IMR-90 (cell line): ENCODE data around the gene SNCG. TPM values are rescaled to one million over a fixed set of nuclear protein-coding genes. Genes with fewer than 3 reads are reported as not detected.
A peak's percentile ranks its signal among the peaks of the same experiment; 100 is the strongest.

ENCODE experiments used
- ATAC-seq: fragments of 200-7000 bp; cut with Tn5 transposase; 2 replicates; pipeline ENCODE4 v1.9.1; 2020; ENCODE audit warnings: low read depth, mild to moderate bottlenecking, moderate library complexity
- BruUV-seq: library from RNA; stranded (reverse); fragments of 400-500 nt; replicated peaks from 2 replicates; lab custom pipeline; 2021; lab: Mats Ljungman, UMichigan
- CTCF ChIA-PET: fragments of 300-600 bp; formaldehyde crosslinking; extraction: SDS; loops from one replicate; lab custom pipeline; 2021; ENCODE audit warnings: antibody characterized with exemption; lab: Yijun Ruan, JAX
- POLR2A ChIA-PET: fragments of 300-600 bp; sonication (Branson Sonifier 250); formaldehyde crosslinking; loops from one replicate; lab custom pipeline; 2022; ENCODE audit warnings: antibody characterized with exemption; ENCODE audit not compliant: unreplicated experiment; lab: Charles Lee
- DNase-seq: peaks from one replicate; pipeline ENCODE4 v3.0.0; 2013
- H2AFZ ChIP-seq: replicated peaks from 2 replicates; pipeline ENCODE3; 2013; ENCODE audit warnings: low read length, mild to moderate bottlenecking; ENCODE audit not compliant: poor library complexity
- H2AK5ac ChIP-seq: 2 replicates; pipeline ENCODE4 v1.6.1; 2013; ENCODE audit warnings: low read depth, low read length, inconsistent platforms
- H2AK9ac ChIP-seq: replicated peaks from 2 replicates; pipeline ENCODE3; 2013; ENCODE audit warnings: mild to moderate bottlenecking, low read depth, low read length, moderate library complexity; ENCODE audit not compliant: poor library complexity
- H2BK120ac ChIP-seq: 2 replicates; pipeline ENCODE4 v1.6.1; 2013; ENCODE audit warnings: low read depth, low read length, inconsistent platforms
- H2BK15ac ChIP-seq: 3 replicates; pipeline ENCODE4 v1.6.1; 2013; ENCODE audit warnings: low read depth, low read length, inconsistent platforms
- H2BK20ac ChIP-seq: 2 replicates; pipeline ENCODE4 v1.6.1; 2013; ENCODE audit warnings: low read depth, mild to moderate bottlenecking, inconsistent platforms, low read length, moderate library complexity
- H2BK5ac ChIP-seq: 2 replicates; pipeline ENCODE4 v1.6.1; 2013; ENCODE audit warnings: mild to moderate bottlenecking, low read depth, low read length, inconsistent platforms; ENCODE audit not compliant: poor library complexity, severe bottlenecking
- H3K14ac ChIP-seq: replicated peaks from 2 replicates; pipeline ENCODE4 v1.6.1; 2013; ENCODE audit warnings: low read depth, low read length, inconsistent platforms
- H3K18ac ChIP-seq: 2 replicates; pipeline ENCODE4 v1.6.1; 2013; ENCODE audit warnings: low read depth, low read length, control low read depth
- H3K23ac ChIP-seq: 2 replicates; pipeline ENCODE4 v1.6.1; 2013; ENCODE audit warnings: low read depth, low read length, inconsistent platforms
- H3K27ac ChIP-seq: 2 replicates; pipeline ENCODE4 v1.5.1; 2013; ENCODE audit warnings: mild to moderate bottlenecking, control low read depth, low read length; ENCODE audit not compliant: insufficient read depth
- H3K27me3 ChIP-seq: 2 replicates; pipeline ENCODE4 v1.6.1; 2013; ENCODE audit warnings: low read length; ENCODE audit not compliant: control insufficient read depth, insufficient read depth
- H3K36me3 ChIP-seq: 2 replicates; pipeline ENCODE4 v1.6.1; 2013; ENCODE audit warnings: low read length, mixed read lengths; ENCODE audit not compliant: control insufficient read depth, insufficient read depth
- H3K4ac ChIP-seq: 2 replicates; pipeline ENCODE4 v1.6.1; 2013; ENCODE audit warnings: low read depth, low read length, inconsistent platforms
- H3K4me1 ChIP-seq: 2 replicates; pipeline ENCODE4 v1.6.1; 2013; ENCODE audit warnings: low read length, mixed read lengths; ENCODE audit not compliant: control insufficient read depth, insufficient read depth
- H3K4me2 ChIP-seq: 2 replicates; pipeline ENCODE4 v1.6.1; 2013; ENCODE audit warnings: low read depth, mild to moderate bottlenecking, control low read depth, low read length, moderate library complexity
- H3K4me3 ChIP-seq: 2 replicates; pipeline ENCODE4 v1.5.1; 2013; ENCODE audit warnings: low read depth, mild to moderate bottlenecking, control low read depth, low read length, moderate library complexity; ENCODE audit not compliant: insufficient read depth
- H3K56ac ChIP-seq: 2 replicates; pipeline ENCODE4 v1.6.1; 2013; ENCODE audit warnings: low read length, inconsistent platforms; ENCODE audit not compliant: insufficient read depth; ENCODE audit errors: extremely low read depth
- H3K79me1 ChIP-seq, 2 experiments: 2 replicates each; pipeline ENCODE4 v1.6.1; 2013; ENCODE audit warnings: low read length in 2 of 2, inconsistent platforms in 1 of 2, low read depth in 1 of 2
- H3K9ac ChIP-seq: 2 replicates; pipeline ENCODE4 v1.6.1; 2013; ENCODE audit warnings: low read depth, low read length, control low read depth
- H3K9me1 ChIP-seq: 2 replicates; pipeline ENCODE4 v1.6.1; 2013; ENCODE audit warnings: low read length, inconsistent platforms; ENCODE audit not compliant: insufficient read depth
- H3K9me3 ChIP-seq: 2 replicates; pipeline ENCODE4 v1.6.1; 2013; ENCODE audit warnings: low read length; ENCODE audit not compliant: control insufficient read depth, insufficient read depth
- H4K20me1 ChIP-seq: 2 replicates; pipeline ENCODE4 v1.6.1; 2013; ENCODE audit warnings: low read length, inconsistent platforms; ENCODE audit not compliant: insufficient read depth
- H4K5ac ChIP-seq: 2 replicates; pipeline ENCODE4 v1.6.1; 2013; ENCODE audit warnings: mild to moderate bottlenecking, low read depth, low read length, control low read depth
- H4K8ac ChIP-seq, 2 experiments: 2 replicates each; pipeline ENCODE4 v1.6.1; 2013; ENCODE audit warnings: low read depth in 2 of 2, low read length in 2 of 2, control low read depth in 1 of 2, inconsistent platforms in 1 of 2
- H4K91ac ChIP-seq: 2 replicates; pipeline ENCODE4 v1.6.1; 2013; ENCODE audit warnings: low read depth, low read length, inconsistent platforms; ENCODE audit not compliant: insufficient read depth
- BHLHE40 ChIP-seq: fragments of 150-350 bp; IDR thresholded peaks from 2 replicates; pipeline ENCODE4 v1.6.1; 2016; ENCODE audit warnings: mild to moderate bottlenecking, low read depth, low read length
- CEBPB ChIP-seq: IDR thresholded peaks from 2 replicates; pipeline ENCODE4 v1.6.1; 2012; ENCODE audit warnings: low read depth, low read length, improper control_type of control experiment
- ELK1 ChIP-seq: fragments of 150-350 bp; IDR thresholded peaks from 2 replicates; pipeline ENCODE4 v1.6.1; 2016; ENCODE audit warnings: low read depth, mild to moderate bottlenecking, low read length, moderate library complexity, borderline replicate concordance
- FOS ChIP-seq: fragments of 150-350 bp; IDR thresholded peaks from 2 replicates; pipeline ENCODE4 v1.6.1; 2016; ENCODE audit warnings: low read depth, low read length
- MAZ ChIP-seq: IDR thresholded peaks from 2 replicates; pipeline ENCODE4 v1.6.1; 2012; ENCODE audit warnings: low read depth, mild to moderate bottlenecking, low read length, improper control_type of control experiment, moderate library complexity, borderline replicate concordance
- POLR2A ChIP-seq: IDR thresholded peaks from 2 replicates; pipeline ENCODE4 v1.6.1; 2012; ENCODE audit warnings: mild to moderate bottlenecking, low read depth, low read length
- RAD21 ChIP-seq: IDR thresholded peaks from 2 replicates; pipeline ENCODE4 v1.6.1; 2012; ENCODE audit warnings: low read length, improper control_type of control experiment
- WGBS, 2 experiments: methylation state at CpG; one replicate each; pipeline versions ENCODE4 v1.1.5 to v1.1.7; 2013; ENCODE audit warnings: missing lambda C conversion rate in 2 of 2; ENCODE audit not compliant: insufficient read length in 1 of 2; ENCODE audit errors: extremely low coverage in 2 of 2; 5-methylcytosine and 5-hydroxymethylcytosine counted together
- dilution Hi-C: fragments of 300-500 bp; cut with HindIII; formaldehyde crosslinking; loops from one replicate; pipeline ENCODE4 v1.14.3; 2018; ENCODE audit warnings: low sequenced_read_pairs; ENCODE audit not compliant: unreplicated experiment
- in situ Hi-C: fragments of 300-500 bp; cut with MboI; formaldehyde crosslinking; loops from 3 replicates; pipeline ENCODE4 v1.14.3; 2019; ENCODE audit warnings: low sequenced_read_pairs, inconsistent platforms, mixed read lengths
- intact Hi-C: fragments of 100-400 bp; cut with micrococcal nuclease; formaldehyde crosslinking; loops from 2 replicates; pipeline ENCODE4 v1.10.0; 2022
- polyA plus RNA-seq, 3 experiments: library from polyadenylated mRNA; depleted of rRNA; stranded (reverse); fragments of >200 nt; gene quantifications; 2 replicates each; pipeline ENCODE4 v1.2.3, GENCODE V29; 2012; ENCODE audit warnings: low replicate concordance in 1 of 3
- total RNA-seq: library from RNA; depleted of rRNA; stranded (reverse); fragments of >200 nt; gene quantifications from 2 replicates; pipeline ENCODE4 v1.2.3, GENCODE V29; 2012

The SNCG gene
- total and polyA plus RNA-seq, 2 of the 4 experiments (the other 2 are of a cell fraction), result 10.6 to 19.0 TPM

DNA sequence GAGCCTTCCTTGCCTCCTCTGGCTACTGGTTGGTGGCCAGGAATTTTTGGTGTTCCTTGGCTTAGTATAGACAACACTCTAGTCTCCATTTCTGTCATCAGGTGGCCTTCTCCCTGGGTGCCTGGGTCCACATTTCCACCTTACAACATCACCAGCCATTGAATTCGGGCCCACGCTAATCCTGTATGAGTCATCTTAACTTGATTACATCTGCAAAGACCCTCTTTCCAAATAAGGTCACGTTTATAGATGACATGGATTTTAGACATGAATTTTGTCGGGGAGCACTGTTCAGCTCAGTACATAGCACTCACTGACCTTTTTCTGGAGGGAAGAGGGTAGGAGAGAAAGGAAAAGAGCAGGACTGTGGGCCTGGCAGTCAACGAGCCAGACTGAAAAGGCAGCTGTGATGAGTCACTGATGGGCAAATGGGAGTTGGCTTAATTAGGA is 40.4 kb upstream of the SNCG start:
- Histone ChIP-seq H2BK5ac (peak overlapping the region; percentile 43), H2BK15ac (0 out of 3 replicates have a peak overlapping the region, but pooled peaks have one; percentile 1), H3K79me1 (peaks cover 8 to 16% of the 10 kb centered on the region in 2 experiments; a peak in 3 of 4 replicates), H2AK9ac (no peak overlapping the region), H3K18ac (peak overlapping the region; percentile 6; the same call in 1 of the 2 replicates), H4K91ac (peak overlapping the region; percentile 18; the same call in 1 of the 2 replicates), H2AFZ (peak overlapping the region; percentile 10), H2BK20ac (peak overlapping the region; percentile 53), H3K4me2 (peak overlapping the region; percentile 5; the same call in 1 of the 2 replicates), H3K9me3 (no peaks in the 10 kb centered on the region; the same call in 1 of the 2 replicates), H4K5ac (0 out of 2 replicates have a peak overlapping the region, but pooled peaks have one; percentile 3), H3K56ac (no peak overlapping the region), H2AK5ac (peak overlapping the region; percentile 46; the same call in 1 of the 2 replicates), H3K23ac (peak overlapping the region; percentile 10; the same call in 1 of the 2 replicates), H3K27me3 (no peaks in the 10 kb centered on the region), H3K27ac (peak overlapping the region; percentile 58), H3K9ac (no peak overlapping the region), H3K36me3 (peaks cover 24% of the 10 kb centered on the region), H4K8ac (peak overlapping the region; percentile 13 to 38; a peak in 3 of 4 replicates), H3K4ac (peak overlapping the region; percentile 31; the same call in 1 of the 2 replicates), H2BK120ac (peak overlapping the region; percentile 10), H3K4me1 (peaks cover 5% of the 10 kb centered on the region), H3K4me3 (no peak overlapping the region), H3K9me1 (peaks cover 9% of the 10 kb centered on the region; the same call in 1 of the 2 replicates), H4K20me1 (no peaks in the 10 kb centered on the region), H3K14ac (0 out of 2 replicates have a peak overlapping the region, but pooled peaks have one; percentile 5)
- CTCF ChIA-PET, result no interaction called here
- dilution Hi-C loops, result no loop called here
- POLR2A ChIA-PET, result interaction anchor here (0.7 kb wide), 1 partner anchor 167 kb away, joined by 4 read pairs; no protein-coding TSS in a partner anchor
- peak; percentile 89 for ATAC-seq
- in situ Hi-C loops, result no loop called here
- DNase-seq, result peak; percentile 77
- WGBS, 2 experiments, result no CpG with 5 or more reads among the region's 5 CpGs
- intact Hi-C loops, result no loop called here
- no TSS peak for BruUV-seq
- peak; percentile 58 for TF ChIP-seq BHLHE40
- peak; percentile 86 for TF ChIP-seq FOS
- no peak for TF ChIP-seq POLR2A
- TF ChIP-seq ELK1, result no peak
- no peak for TF ChIP-seq MAZ
- TF ChIP-seq CEBPB, result 0 out of 2 replicates have a peak, but pooled peaks have one; percentile 42
- no peak for TF ChIP-seq RAD21
